ENCODE measurements around the gene LAPTM5.
A peak's percentile ranks its signal among the peaks of the same experiment; 100 is the strongest.

Gene LAPTM5

DNA sequence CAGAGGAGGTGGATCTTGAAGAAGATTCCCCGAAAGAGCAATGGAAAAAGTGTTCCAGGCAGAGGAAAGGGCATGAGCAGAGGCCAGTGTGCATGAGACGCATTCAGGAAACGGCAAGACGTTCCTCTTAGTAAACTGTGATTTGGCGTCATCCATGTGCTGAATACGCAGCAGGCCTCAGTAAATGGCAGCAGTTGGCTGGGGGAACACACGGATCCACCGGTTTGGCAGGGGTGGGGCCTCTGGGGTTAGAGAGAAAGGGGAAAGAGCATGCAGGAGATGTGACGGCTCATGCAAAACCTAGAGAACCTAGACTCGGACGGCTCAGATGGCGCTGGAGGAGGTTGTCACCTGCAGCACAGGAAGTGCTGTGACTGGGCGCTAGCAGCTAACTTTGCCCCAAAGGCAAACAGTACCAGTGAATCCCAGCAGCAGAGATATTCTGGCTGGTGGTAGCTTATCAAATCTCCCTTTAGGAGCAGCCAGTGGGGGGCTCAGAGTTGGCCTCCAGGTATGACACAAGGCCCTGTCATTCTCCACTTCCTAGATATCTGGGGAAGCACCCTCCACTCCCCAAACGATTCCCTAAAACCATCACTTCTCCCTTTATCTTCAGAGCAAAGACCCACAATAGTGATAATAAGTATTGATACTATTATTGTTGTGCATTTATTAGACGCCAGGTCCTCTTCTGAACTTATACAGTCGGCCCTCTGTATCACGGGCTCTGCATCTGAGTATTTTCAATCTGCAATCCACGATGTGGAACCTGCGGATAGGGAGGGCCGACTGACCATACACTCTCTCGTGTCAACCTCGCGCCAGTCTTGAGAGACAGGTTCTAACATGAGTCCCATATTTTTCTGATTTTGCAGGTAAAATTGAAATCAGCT is 7.6 kb downstream of the LAPTM5 start:
- H3K4me3 ChIP-seq (ENCODE audit: low read length) = peak overlapping the region; percentile 16
- TF ChIP-seq EZH2phosphoT487 (IDR thresholded peaks at IDR 0.05; ENCODE audit: low read length) (no peak), EZH2 (optimal IDR thresholded peaks at IDR 0.05; ENCODE audit: low read depth, low read length) (no peak)
- TF ChIP-seq, protein P1, sequence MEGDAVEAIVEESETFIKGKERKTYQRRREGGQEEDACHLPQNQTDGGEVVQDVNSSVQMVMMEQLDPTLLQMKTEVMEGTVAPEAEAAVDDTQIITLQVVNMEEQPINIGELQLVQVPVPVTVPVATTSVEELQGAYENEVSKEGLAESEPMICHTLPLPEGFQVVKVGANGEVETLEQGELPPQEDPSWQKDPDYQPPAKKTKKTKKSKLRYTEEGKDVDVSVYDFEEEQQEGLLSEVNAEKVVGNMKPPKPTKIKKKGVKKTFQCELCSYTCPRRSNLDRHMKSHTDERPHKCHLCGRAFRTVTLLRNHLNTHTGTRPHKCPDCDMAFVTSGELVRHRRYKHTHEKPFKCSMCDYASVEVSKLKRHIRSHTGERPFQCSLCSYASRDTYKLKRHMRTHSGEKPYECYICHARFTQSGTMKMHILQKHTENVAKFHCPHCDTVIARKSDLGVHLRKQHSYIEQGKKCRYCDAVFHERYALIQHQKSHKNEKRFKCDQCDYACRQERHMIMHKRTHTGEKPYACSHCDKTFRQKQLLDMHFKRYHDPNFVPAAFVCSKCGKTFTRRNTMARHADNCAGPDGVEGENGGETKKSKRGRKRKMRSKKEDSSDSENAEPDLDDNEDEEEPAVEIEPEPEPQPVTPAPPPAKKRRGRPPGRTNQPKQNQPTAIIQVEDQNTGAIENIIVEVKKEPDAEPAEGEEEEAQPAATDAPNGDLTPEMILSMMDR (IDR thresholded peaks at IDR 0.05; ENCODE audit: low read length) = no peak
- H3K79me2 ChIP-seq (ENCODE audit: low read length) = peaks cover 99% of the 10 kb centered on the region
- DNase-seq = peak; percentile 90
- H3K36me3 ChIP-seq (replicated peaks; ENCODE audit: insufficient read depth, low read length) = no peaks in the 10 kb centered on the region
- H2AFZ ChIP-seq (ENCODE audit: low read length) = no peak overlapping the region
- no peaks in the 10 kb centered on the region for H3K9me2 ChIP-seq (replicated peaks; ENCODE audit: insufficient read depth, low read length)
- no peaks in the 10 kb centered on the region for H4K20me1 ChIP-seq (ENCODE audit: insufficient read depth, low read length)
- H3K4me2 ChIP-seq (ENCODE audit: low read depth, low read length) = peak overlapping the region; percentile 94
- peak overlapping the region; percentile 73 for H3K9ac ChIP-seq (ENCODE audit: low read length)
- H3K4me1 ChIP-seq (ENCODE audit: low read length) = peaks cover 89% of the 10 kb centered on the region
- H3F3A ChIP-seq (ENCODE audit: insufficient read depth, low read length) = peaks cover 99% of the 10 kb centered on the region
- H3K27me3 ChIP-seq (replicated peaks; ENCODE audit: insufficient read depth, low read length) = no peaks in the 10 kb centered on the region
- H3K27ac ChIP-seq (ENCODE audit: low read length) = peak overlapping the region; percentile 98
- H3K9me3 ChIP-seq (replicated peaks; ENCODE audit: insufficient read depth, low read length) = no peaks in the 10 kb centered on the region

DNA sequence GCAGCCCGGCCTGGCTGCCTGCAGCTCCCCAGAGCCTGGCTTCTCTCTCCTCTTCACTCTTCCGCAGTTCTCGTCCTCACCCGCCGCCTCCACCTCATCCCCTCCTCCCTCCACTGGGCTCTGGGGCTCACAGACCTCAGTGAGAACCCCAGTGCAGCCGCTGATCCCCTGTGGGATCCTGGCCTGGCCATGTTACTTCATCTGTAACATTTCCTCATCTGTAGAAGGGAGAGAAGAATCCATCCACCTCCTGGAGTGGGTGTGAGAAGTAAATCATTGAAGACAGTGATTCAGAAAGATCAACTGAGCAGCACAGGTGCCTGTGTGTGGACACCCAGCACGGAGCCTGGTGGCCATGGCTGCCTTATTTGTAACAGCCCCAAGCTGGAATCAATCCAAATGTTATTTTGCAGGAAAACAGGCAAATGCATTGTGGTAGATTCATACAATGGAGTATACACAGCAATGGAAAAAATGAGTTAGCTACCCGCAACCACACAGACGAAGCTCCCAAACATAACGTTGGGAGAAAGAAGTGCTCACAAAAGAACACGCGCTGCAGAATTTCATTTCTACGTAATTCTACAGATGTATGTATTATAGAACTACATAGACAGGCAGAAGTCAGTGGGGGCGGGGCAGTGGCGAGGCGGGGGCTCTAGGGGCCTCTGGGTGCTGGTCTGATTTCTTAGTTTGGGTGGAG is 8.7 kb downstream of the LAPTM5 start:
- Histone ChIP-seq H3K9ac (ENCODE audit: low read length) (peak overlapping the region; percentile 73), H3K9me2 (replicated peaks; ENCODE audit: insufficient read depth, low read length) (no peaks in the 10 kb centered on the region), H3K27me3 (replicated peaks; ENCODE audit: insufficient read depth, low read length) (no peaks in the 10 kb centered on the region), H3F3A (ENCODE audit: insufficient read depth, low read length) (peaks cover 99% of the 10 kb centered on the region), H3K9me3 (replicated peaks; ENCODE audit: insufficient read depth, low read length) (no peaks in the 10 kb centered on the region), H4K20me1 (ENCODE audit: insufficient read depth, low read length) (no peaks in the 10 kb centered on the region), H2AFZ (ENCODE audit: low read length) (no peak overlapping the region), H3K27ac (ENCODE audit: low read length) (peak overlapping the region; percentile 98), H3K4me1 (ENCODE audit: low read length) (peaks cover 94% of the 10 kb centered on the region), H3K4me3 (ENCODE audit: low read length) (peak overlapping the region; percentile 16; the same call in 1 of the 2 replicates), H3K36me3 (replicated peaks; ENCODE audit: insufficient read depth, low read length) (no peaks in the 10 kb centered on the region), H3K79me2 (ENCODE audit: low read length) (peaks cover 90% of the 10 kb centered on the region), H3K4me2 (ENCODE audit: low read depth, low read length) (peak overlapping the region; percentile 94)
- DNase-seq = no peak
- TF ChIP-seq EZH2 (optimal IDR thresholded peaks at IDR 0.05; ENCODE audit: low read depth, low read length) (no peak), EZH2phosphoT487 (IDR thresholded peaks at IDR 0.05; ENCODE audit: low read length) (no peak)
- TF ChIP-seq, protein P1 (IDR thresholded peaks at IDR 0.05; ENCODE audit: low read length) = no peak

DNA sequence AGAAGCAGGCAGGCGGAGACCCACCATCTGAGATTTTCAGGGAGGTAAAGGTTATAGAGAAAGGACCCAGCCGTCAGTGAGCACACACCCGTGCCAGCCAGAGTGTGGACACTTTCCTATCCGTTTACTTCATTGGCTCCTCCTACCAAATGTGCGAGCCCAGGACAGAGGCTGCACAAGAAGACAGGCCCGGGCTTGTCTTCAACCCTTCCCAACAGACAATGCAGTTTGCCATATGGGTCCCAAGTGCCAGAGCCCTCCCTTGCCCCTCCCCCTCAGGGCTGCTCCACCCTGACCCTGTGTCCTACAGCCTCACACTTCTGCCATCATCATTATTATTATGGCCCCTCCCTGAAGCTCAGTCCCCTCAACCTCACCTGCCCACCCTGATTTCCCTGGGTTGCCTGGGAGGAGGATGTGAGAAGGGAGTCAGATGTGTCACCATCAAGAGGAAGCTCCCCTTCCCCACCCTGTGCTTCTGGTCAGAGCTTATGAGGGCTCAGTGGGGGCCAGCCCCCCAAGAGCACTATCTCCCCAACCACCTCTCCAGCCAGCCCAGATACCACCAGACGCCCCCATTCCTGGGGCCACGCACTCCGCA is 9.4 kb downstream of the LAPTM5 start:
- H3K4me2 ChIP-seq (ENCODE audit: low read depth, low read length) = peak overlapping the region; percentile 94
- H2AFZ ChIP-seq (ENCODE audit: low read length) = no peak overlapping the region
- H3K4me3 ChIP-seq (ENCODE audit: low read length) = peak overlapping the region; percentile 49
- peak overlapping the region; percentile 73 for H3K9ac ChIP-seq (ENCODE audit: low read length)
- TF ChIP-seq EZH2 (optimal IDR thresholded peaks at IDR 0.05; ENCODE audit: low read depth, low read length) (no peak), EZH2phosphoT487 (IDR thresholded peaks at IDR 0.05; ENCODE audit: low read length) (no peak)
- TF ChIP-seq, protein P1 (IDR thresholded peaks at IDR 0.05; ENCODE audit: low read length) = no peak
- H4K20me1 ChIP-seq (ENCODE audit: insufficient read depth, low read length) = no peaks in the 10 kb centered on the region
- H3K36me3 ChIP-seq (replicated peaks; ENCODE audit: insufficient read depth, low read length) = no peaks in the 10 kb centered on the region
- H3K9me2 ChIP-seq (replicated peaks; ENCODE audit: insufficient read depth, low read length) = no peaks in the 10 kb centered on the region
- H3K4me1 ChIP-seq (ENCODE audit: low read length) = peaks cover 94% of the 10 kb centered on the region
- H3K27ac ChIP-seq (ENCODE audit: low read length) = peak overlapping the region; percentile 98
- peaks cover 98% of the 10 kb centered on the region for H3F3A ChIP-seq (ENCODE audit: insufficient read depth, low read length)
- DNase-seq = peak; percentile 82
- H3K79me2 ChIP-seq (ENCODE audit: low read length) = peaks cover 87% of the 10 kb centered on the region
- no peaks in the 10 kb centered on the region for H3K9me3 ChIP-seq (replicated peaks; ENCODE audit: insufficient read depth, low read length)
- H3K27me3 ChIP-seq (replicated peaks; ENCODE audit: insufficient read depth, low read length) = no peaks in the 10 kb centered on the region

Data from MM.1S (cell line).